IPS-NIHi11 (cell line): ENCODE data around the gene KRTAP3-3.
"Not testable (repeated sequence)": the region's sequence is repeated elsewhere in the genome, so short reads cannot be mapped to it uniquely, and the experiment has no call there.

Experiments used
- DNase-seq: peaks from one replicate; pipeline ENCODE4 v3.0.0; 2012; ENCODE audit warnings: mixed read lengths, low spot score

The KRTAP3-3 gene

DNA sequence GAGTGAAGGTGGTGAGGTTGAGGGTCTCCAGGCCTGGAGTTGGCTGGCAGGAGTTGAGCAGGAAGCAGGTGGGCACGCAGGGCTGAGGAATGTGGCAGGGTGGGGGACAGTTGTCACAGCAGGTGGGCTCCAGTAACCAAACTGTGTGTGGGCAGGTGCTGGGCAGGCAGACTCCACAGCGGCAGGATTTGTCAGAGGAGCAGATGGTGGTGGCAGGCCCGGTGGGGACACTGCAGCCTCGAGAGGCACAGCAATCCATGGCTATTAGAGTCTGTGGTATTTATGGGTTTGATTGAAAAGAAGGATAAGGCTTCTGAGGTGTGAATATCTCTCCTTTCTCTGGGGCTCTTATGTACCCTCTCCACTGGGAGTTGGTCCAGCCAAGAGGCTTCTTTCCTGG is at the start of gene KRTAP3-3:
Gene KRTAP3-3 (minus strand): TSS at position 326 of the 400 bp plus-strand sequence. CDS start 67 bp downstream, at position 259.
- DNase-seq = no peak

DNA sequence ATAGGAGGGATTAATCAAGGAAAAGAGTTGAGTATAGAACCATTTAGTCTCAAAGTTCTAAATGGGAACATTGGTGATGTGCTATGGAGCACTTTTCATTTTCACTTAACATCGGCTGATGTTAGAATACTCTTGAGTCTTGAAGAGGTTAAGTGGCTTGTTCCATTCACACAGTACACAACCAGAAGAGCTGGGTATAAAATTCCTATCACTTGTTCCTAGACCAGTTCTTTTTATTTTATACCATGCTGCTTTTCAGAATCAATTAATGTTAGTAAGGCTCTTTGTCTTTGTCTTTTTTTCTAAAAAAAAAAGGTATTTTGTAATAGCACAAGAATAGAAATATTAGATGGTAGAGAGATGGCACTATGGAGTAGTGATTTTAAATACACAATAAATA is 49.0 kb upstream of the KRTAP3-3 start:
- DNase-seq = no peak

DNA sequence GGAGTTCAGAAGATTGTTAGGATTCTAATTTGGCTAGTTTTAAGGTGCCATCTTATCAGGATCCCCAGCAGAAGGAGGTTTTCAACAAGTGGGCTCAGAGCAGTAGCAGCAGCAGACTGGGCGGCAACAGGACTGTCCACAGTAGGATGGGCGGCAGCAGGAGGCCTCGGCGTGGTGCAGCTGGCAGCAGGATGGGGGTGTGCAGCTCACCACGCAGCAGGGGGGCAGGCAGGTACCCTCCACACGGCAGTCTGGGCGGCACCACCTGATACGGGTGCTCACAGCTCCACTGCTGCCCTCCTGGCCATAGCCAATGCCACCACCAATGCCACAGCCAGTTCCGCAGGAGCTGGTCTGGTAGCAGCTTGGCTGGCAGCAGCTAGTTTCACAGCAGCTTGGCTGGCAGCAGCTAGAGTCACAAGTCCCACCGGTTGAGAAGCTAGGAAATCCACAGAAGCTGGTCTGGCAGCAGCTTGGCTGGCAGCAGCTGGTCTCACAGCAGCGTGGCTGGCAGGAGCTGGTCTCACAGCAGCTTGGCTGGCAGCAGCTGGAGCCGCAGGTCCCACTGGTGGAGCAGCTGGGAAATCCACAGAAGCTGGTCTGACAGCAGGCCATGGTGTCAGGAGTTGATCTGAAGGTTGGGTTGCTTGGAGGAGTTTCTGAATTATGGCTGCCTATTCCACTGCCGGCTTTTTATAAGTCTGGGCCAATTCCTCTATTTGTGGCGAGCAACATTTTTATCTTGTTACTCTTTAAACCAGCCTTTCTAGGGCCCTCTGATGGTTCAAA is 47.0 kb upstream of the KRTAP3-3 start, which contains the start of gene KRTAP1-1:
Gene KRTAP1-1 (minus strand): TSS at position 668 of the 789 bp plus-strand sequence. CDS start 53 bp downstream, at position 615.
- not testable (repeated sequence) for DNase-seq

DNA sequence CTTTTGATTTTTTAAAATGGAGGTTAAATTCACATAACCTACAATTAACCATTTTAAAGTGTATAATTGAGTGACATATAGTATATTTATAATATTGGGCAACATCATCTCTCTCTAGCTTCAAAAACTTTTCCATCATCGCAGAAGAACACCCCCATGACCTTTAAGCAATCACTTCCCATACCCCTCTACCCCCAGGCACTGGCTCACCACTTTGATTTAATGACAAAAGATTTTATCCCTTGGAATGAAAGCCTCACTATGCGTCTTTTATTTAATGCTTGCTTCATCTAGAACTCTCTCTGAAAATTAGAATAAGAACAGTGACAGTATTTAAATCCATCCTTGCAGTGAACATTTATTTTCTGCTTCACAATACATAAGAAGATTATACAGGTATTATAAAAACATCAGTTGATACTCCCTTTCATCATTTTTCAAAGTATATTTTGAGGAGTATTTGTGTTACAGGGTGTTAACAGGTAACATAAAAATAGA is 43.9 kb upstream of the KRTAP3-3 start:
- DNase-seq = no peak

DNA sequence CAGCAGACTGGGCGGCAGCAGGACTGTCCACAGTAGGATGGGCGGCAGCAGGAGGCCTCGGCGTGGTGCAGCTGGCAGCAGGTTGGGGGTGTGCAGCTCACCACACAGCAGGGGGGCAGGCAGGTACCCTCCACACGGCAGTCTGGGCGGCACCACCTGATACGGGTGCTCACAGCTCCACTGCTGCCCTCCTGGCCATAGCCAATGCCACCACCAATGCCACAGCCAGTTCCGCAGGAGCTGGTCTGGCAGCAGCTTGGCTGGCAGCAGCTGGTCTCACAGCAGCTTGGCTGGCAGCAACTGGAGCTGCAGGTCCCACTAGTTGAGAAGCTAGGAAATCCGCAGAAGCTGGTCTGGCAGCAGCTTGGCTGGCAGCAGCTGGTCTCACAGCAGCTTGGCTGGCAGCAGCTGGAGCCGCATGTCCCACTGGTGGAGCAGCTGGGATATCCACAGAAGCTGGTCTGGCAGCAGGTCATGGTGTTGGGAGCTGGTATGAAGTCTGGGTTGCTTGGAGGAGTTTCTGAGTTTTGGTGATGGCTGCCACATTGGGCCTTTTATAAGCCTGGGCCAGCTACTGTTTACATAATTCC is 40.5 kb upstream of the KRTAP3-3 start, which contains the start of gene KRTAP1-3:
Gene KRTAP1-3 (minus strand): TSS at position 529 of the 590 bp plus-strand sequence. CDS start 53 bp downstream, at position 476.
- not testable (repeated sequence) for DNase-seq

DNA sequence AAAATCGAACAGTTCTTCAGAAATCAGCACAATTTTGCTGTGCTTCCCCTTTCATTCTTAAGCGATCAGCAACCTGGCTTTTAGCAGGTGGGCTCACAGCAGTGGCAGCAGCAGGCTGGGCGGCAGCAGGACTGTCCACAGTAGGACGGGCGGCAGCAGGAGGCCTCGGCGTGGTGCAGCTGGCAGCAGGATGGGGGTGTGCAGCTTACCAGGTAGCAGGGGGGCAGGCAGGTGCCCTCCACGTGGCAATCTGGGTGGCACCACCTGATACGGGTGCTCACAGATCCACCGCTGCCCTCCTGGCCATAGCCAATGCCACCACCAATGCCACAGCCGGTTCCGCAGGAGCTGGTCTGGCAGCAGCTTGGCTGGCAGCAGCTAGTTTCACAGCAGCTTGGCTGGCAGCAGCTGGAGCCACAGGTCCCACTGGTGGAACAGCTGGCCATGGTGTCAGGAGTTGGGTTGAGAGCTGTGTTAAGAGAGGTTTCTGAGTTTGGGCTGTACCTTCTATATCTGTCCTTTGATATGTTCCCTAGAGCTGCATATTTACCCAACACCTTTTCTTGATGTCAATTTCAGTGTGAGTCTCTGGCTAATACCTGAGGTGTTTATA is 35.8 kb upstream of the KRTAP3-3 start, which contains the start of gene KRTAP1-4:
Gene KRTAP1-4 (minus strand): TSS at position 563 of the 613 bp plus-strand sequence. CDS start 117 bp downstream, at position 446.
- no peak for DNase-seq

DNA sequence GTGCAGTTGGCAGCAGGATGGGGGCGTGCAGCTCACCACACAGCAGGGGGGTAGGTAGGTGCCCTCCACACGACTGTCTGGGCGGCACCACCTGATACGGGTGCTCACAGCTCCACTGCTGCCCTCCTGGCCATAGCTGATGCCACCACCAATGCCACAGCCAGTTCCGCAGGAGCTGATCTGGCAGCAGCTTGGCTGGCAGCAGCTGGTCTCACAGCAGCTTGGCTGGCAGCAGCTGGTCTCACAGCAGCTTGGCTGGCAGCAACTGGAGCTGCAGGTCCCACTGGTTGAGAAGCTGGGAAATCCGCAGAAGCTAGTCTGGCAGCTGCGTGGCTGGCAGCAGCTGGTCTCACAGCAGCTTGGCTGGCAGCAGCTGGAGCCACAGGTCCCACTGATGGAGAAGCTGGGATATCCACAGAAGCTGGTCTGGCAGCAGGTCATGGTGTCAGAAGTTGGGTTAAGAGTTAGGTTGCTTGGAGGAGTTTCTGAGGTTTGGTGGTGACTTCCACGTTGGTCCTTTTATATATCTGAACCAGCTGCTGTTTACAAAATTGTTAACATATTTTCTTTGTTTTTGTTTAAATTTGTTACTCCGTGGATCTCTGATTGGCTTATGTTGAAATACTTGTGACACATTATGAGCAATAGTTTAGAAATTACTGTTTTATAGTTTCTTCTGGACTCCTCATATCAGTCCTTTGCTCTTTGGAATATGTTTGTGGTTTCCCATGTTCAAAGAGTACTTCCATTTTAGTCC is 32.9 kb upstream of the KRTAP3-3 start, which contains the start of gene KRTAP1-5:
Gene KRTAP1-5 (minus strand): TSS at position 494 of the 757 bp plus-strand sequence. CDS start 53 bp downstream, at position 441.
- DNase-seq = no peak

DNA sequence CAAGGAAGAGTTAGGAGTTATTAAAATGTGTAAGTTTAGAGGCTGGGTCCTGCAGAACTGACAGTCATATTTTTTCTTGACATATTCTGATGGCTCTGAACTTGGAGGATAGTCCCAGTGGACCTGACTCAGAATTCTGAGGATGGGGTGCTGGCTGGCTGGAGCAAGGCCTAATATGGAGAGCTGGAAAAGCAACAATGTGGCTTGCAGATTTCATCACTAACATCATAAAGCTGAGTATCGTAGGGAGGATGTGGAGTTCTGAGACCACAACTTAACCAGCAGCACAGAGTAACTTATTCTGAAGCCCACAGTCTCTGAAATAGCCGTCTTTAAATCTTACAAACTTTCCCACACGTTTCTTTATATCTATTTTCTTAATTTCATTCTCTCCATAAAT is 30.7 kb upstream of the KRTAP3-3 start:
- no peak for DNase-seq

DNA sequence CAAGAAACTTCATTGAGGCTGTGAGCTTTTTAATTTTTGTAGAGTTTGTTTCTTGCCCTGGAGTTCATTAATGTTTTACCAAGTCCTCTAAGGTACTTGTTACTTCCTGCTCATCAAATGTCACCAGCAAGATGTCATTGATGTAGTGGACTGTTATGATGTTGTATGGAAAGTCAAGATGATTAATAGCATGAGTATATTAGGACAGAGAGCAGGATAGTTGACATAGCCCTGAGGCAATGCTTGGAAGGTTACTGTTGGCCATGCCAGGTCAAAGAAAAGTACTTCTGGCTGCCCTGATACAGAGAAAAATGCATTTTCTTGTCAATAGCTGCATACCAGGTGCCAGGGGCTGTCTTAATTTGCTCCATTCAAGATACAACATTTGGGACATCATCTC is 26.4 kb upstream of the KRTAP3-3 start:
- DNase-seq = no peak

DNA sequence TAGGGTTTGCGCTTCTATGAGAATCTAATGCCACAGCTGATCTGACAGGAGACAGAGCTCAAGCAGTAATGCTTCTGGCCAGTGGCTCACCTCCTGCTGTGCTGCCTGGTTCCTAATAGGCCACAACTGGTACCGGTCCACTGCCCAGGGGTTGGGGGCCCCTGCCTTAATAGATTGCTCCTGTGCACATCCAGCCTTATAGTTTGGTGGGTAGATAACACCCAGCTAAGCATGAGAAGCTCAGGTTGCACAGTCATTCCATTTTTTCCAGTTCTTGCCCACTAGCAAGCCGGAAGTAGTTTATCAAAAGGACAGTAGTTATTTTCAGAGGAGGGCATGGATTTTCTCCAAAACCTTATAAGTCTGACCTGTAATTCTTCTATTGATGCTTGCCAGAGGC is 25.5 kb upstream of the KRTAP3-3 start:
- DNase-seq = peak; percentile 8

DNA sequence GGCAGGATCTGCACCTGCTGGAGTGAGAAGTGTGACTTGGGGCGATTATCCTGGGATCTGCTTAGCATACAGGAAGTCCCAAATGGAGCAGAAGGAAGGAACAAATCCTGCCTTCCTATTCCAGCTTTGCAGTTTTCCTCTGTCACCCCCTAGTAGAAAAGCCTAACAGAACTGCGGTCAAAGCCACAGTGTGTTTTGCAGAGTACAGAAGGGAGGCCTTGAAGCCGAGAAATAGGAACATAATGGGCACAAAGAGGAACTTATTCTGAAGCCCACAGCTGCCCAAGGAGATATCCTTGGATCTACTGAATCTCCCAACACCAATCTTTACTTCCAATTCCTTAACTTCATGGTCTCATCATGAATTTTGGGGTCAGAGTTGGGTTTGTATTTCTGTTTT is 24.6 kb upstream of the KRTAP3-3 start:
- DNase-seq = no peak

DNA sequence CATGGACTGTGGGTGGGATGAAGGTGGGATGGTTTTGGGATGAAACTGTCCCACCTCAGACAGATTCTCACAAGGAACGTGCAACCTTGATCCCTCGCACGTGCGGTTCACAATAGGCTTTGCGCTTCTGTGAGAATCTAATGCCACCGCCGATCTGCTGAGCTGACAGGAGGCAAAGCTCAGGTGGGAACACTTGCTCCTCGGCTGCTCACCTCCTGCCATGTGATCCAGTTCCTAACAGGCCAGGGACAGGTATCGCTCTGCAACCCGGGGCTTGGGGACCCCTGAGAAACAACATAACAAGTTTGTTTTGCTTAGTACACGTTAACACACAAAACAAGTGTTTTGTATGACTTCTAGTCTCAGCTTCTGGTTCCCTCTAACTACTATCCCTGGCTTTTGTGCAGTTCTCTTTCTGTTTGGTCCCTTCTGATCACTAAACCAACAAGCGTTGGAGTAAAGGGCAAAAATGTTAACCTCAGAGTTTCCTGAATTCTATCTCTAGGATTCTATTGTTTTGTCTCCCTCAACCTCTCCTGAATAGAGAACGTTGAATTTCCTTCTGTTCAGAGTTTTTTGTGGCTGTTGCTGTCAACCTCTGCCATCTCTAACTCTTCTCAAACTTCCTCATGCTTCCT is 22.7 kb upstream of the KRTAP3-3 start:
- DNase-seq = no peak

DNA sequence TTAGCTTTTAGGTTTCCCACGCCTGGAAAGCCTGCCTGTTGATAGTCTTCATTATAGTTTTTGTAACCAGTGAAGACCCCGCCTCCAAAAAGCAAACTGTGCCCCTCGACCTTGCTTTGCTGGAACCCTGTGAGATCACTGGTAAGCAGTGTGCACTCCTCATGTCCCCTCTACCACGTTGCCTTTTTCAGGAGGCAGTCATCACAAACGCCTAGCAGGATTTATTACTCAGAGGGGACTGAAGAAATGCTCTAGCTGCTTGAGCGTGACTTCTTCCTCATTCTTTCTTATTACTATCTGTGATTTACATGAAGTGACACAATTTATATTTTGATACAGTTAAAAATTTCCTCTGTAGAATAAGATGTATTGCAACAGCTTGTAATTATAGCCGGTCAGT is 21.5 kb upstream of the KRTAP3-3 start:
- DNase-seq = no peak

DNA sequence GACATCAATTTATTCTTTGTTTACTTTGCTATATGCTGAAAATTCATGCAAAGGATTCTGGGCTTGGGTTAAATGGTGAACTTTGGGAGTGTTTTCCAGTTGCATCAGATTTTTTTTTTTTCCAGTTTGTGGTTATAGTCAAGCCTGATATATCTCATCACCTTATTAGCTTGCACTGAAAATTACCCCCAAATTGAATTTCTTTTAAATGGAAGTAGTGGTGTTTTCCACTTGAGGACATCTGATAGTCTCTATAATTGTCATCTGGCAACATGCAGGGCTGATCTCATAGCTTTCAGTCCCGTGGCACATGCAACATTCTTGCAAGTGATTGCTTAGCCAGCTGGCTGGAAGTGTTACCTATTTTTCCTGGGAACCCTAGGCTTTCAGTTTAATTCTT is 19.6 kb upstream of the KRTAP3-3 start:
- no peak for DNase-seq

DNA sequence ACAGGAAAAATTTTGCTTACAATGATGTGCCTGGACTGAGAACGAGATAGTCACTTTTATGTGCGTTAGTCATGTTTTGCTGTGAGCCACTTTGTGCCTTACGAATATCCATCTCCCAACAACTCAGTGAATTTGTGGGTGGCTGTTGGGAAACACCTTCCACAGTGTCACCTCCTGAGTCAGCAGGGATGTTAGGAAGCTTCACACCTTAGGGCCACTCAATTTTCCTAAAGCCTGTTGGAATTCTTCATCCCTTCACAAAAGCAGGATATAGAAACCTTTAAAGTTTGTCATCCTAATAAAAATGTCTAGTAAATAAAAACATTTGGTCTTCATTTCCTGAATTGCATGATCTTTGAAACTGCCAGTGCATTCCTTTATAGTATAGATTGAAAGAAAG is 19.2 kb upstream of the KRTAP3-3 start:
- no peak for DNase-seq

DNA sequence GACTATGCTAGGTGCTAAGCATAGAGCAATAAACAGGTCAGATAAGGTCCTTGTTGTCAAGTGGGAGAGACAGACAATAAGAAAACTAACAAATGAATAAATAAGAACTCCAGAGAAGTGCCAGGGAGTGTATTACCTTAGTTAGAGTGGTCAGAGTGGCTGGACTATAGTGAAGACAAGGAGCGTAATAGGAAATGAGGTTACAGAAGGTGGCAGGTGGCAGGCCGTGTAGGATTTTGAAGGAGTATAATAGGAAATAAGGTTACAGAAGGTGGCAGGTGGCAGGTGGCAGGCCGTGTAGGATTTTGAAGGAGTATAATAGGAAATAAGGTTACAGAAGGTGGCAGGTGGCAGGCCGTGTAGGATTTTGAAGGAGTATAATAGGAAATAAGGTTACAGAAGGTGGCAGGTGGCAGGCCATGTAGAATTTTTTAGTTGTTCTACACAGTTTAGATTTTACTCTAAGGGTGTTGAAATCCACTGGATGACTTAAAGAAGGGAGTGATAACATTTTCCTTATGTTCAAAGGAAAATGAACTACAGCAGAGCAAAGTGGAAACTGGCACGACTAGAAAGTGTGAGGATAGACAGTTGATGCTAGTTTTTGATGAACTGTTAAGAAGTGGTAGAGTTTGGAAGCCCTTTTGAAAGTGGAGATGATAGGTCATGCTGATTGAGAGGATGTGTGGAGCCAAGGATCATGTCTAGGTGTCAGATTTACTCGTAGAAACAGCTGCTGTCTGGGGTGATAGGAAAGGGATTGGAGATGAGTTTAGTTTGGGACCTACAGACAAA is 18.6 kb upstream of the KRTAP3-3 start:
- DNase-seq = no peak

DNA sequence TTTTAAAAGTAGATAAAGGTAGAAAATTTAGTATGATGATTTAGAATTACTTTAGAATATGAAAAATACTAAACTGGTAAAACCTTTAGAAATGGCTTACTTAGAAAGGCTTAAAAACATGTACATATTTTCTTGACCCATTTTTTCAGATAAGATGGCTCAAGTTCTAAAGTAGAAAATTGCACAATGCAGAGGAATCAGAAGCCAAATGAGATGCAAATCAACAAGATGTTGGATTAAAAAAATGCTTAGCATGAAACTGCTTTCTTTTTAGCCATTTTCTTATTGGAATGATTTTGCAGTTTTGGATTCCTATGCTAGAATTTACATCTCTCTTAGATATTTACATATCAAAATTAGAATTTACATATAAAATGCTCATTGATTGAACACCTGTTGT is 16.5 kb upstream of the KRTAP3-3 start:
- DNase-seq = no peak

DNA sequence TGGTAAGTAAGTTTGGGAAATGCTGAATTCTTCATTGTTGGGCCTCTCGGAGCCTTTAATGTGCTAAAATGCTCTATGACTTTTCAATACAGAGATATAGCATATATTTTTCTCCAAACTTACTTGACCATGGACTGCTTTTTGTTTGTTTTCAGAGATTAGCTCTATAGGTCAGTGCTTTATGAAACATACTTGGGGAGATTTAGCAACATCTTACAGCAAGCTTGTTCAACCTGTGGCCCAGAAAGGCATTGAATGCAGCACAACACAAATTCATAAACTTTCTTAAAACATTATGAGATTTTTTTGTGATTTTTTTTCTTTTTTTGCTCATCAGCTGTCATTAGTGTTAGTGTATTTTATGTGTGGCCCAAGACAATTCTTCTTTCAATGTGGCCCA is 16.0 kb upstream of the KRTAP3-3 start:
- no peak for DNase-seq

DNA sequence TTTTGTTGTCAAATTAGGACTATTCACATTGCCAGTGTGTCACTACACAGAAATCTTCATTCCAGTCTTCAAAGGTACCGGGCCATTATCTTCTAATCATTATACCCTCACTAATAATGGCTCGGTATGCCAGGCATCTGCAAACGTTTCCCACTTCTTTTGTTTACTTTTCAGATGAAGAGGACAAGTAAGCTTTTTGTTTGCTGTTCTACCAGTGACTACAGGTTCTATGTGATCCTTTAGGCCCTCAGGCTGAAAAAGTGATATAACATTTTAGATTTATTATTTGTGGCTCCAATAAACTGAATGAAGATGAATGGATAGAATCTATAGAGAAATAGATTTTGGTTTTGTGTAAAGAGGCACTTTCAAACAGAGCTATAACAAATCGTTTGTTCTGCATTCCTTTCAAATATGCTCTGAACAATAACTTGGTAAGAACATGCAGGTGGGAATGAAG is 15.4 kb upstream of the KRTAP3-3 start:
- peak; percentile 13 for DNase-seq

DNA sequence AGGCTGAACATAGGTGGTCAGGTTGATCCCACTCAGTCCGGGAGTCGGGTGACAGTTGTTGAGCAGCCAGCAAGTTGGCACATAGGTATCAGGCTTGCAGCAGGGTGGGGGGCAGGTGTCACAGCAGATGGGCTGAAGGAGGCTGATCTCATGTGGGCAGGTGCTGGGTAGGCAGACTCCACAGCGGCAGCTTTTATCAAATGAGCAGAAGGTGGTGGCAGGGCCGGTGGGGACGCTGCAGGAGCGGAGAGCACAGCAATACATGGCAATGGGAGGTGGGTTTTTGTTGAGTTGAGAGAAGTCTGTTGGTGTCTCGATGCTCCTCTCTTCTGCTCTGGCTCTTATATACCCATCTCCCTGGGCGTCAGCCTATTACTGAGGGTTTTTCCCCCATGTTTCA is 14.8 kb upstream of the KRTAP3-3 start, which contains the start of gene KRTAP3-1:
Gene KRTAP3-1 (minus strand): TSS at position 318 of the 400 bp plus-strand sequence. CDS start 54 bp downstream, at position 264.
- DNase-seq = no peak
